Measurements from ENCODE around the gene C12orf56.

C12orf56 gene, protein sequence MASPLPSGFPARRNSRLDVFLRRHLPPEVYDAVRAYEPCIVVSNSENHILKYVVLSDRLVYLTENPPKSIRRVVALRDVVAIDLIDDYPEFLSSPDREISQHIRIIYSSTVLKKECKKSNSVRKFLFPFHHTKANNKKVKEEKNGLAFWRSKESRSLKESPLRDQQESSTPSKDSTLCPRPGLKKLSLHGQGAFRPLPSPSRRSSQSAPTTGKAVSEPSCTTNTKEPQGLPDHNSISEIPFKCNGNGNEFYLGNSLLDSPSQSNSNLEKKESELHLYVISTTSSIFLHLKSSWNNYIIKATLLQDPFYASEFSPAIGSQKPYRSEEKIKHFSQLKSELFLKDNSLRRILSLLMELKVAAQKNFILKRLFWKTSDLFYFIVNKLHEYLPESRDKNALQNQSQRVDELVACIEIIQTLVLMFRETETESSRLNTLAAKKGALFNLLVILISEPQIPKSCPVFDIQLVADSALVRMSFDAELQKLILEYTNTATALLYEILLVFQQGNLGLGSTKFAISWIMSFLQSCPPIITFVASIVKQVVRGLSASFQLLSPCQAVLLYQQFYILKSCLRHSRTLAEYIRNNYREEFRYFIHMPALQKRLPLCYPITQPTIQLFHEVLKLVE

DNA sequence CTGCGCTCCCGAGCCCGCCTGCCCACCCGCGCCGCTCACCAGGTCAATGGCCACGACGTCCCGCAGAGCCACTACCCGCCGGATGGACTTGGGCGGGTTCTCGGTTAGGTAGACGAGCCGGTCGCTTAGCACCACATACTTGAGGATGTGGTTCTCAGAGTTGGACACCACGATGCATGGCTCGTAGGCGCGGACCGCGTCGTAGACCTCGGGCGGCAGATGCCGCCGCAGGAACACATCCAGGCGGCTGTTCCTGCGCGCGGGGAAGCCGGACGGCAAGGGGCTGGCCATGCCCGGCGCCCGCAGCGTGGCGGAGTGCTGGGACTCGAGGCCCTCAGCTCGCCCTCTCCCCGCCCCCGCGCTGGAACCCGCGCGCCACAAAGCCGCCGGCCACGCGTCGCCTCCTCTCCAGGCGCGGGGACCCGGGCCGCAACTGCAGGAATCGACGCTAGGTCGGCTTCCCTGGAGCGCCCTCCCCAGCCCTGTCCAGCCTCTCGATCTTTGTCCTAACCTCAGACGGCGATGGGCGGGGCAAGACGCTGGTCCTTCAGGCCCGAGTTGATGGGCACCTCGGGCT is at the start of gene C12orf56:
C12orf56 (minus strand) TSS at position 484 of the 577 bp plus-strand sequence; CDS start at position 291, 193 bp downstream.
- DNase-seq (ENCODE audit: low read depth), result no peak

DNA sequence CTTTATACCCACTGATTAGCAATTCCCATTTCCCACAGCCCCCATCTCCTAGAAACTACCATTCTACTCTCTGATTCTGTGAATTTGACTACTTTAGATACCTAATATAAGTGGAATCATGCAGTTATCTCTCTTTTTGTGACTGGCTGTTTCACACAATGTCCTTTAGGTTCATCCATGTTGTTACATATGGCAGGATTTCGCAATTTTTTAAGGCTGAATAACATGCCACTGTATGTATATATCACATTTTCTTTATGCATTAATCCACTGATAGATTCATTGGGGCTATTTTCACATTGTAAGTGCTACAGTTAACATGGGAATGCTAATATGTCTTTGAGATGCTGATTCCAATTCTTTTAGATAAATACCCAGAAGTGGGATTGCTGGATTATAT is 49.5 kb upstream of the C12orf56 start:
- DNase-seq (ENCODE audit: low read depth), result no peak

GRCh38 chr12:64433915-64434314 is 43.4 kb upstream of the C12orf56 start:
- DNase-seq (ENCODE audit: low read depth), result no peak

GRCh38 chr12:64431791-64432190 is 41.2 kb upstream of the C12orf56 start:
- DNase-seq (ENCODE audit: low read depth), result no peak

- DNase-seq (ENCODE audit: low read depth), result no peak
Observed at GRCh38 chr12:64430886-64431285, 40.3 kb upstream of the C12orf56 start.

GRCh38 chr12:64428956-64429355 is 38.4 kb upstream of the C12orf56 start:
- DNase-seq (ENCODE audit: low read depth), result no peak

GRCh38 chr12:64427988-64428387 is 37.4 kb upstream of the C12orf56 start:
- no peak for DNase-seq (ENCODE audit: low read depth)

- no peak for DNase-seq (ENCODE audit: low read depth)
Observed at GRCh38 chr12:64419696-64420095, 29.1 kb upstream of the C12orf56 start.

DNA sequence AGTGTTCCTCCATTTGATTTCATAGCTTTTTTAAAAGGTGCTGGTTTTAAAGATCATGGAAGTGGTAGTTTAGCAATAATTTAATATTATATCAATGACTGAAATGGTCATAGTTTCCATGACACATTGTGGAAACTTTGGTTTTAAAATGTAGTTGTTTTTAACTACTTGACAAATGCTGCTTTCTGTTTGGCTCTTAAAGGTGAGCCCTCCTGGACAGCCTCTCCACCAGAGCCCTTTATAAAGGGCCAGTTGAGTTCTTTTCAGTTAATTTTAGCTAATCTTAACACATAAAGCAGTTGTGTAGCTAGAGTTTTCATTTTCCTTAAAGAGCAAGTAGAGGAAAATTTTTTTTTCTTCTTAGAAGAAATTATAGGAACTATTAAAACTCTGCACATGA is 27.7 kb upstream of the C12orf56 start:
- no peak for DNase-seq (ENCODE audit: low read depth)

DNA sequence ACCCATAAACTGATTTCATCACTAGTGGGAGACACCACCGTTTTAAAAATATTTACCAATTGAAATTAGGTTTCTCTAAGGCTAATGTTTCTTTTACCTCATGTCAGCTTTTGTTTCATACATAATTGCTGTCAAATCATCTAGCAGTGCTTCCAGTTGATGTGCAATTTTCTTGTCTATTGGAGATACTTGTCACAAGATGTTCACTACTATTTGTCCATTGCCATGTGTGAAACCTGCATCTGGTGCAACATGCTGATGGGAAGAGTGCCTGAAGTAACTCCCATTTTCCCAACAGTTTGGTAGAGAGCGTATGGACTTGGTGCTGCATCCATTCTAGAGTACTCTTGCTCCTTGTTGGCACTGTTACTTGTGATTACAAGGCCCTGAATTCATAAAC is 23.3 kb upstream of the C12orf56 start:
- DNase-seq (ENCODE audit: low read depth), result no peak

GRCh38 chr12:64412459-64412858 is 21.9 kb upstream of the C12orf56 start:
- DNase-seq (ENCODE audit: low read depth), result no peak

GRCh38 chr12:64411427-64411826 is 20.9 kb upstream of the C12orf56 start:
- DNase-seq (ENCODE audit: low read depth), result no peak

- DNase-seq (ENCODE audit: low read depth), result no peak
Observed at GRCh38 chr12:64407342-64408223, 17.0 kb upstream of the C12orf56 start.

- DNase-seq (ENCODE audit: low read depth), result peak; percentile 69
Observed at GRCh38 chr12:64404470-64405256, 14.1 kb upstream of the C12orf56 start.

DNA sequence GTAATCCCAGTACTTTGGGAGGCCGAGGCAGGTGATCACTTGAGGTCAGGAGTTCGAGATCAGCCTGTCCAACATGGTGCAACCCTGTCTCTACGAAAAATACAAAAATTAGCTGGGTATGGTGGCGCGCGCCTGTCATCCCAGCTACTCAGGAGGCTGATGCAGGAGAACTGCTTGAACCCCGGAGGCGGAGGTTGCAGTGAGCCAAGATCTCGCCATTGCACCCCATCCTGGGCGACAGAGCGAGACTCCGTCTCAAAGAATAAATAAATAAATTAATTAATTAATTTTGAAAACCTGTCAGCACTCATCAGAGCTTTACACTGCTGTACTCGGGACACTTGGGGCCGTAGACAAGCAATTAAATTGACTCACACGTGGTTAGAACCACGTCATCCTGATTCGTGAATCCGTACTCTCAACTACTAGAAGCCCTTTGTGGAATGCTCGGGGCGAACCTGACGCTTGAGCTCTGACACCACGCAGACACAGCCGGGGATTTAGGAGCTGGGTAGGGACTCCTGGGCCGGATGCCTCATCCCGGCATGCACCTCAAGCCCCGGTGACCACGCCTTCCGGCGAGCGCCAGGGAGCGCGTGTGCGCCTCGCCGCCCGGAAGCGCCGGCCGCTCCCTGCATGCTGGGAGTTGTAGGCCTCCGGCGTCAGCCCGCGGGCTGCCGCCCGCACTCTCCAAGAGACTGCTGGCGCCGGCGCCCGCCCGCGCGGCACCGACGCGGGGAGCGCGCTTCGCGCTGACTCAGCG is 13.3 kb upstream of the C12orf56 start, which contains the start of gene XPOT:
XPOT (plus strand) TSS at position 686 of the 763 bp plus-strand sequence. CDS start 5,644 bp downstream, outside the sequence.
- peak; percentile 92 for DNase-seq (ENCODE audit: low read depth)

DNA sequence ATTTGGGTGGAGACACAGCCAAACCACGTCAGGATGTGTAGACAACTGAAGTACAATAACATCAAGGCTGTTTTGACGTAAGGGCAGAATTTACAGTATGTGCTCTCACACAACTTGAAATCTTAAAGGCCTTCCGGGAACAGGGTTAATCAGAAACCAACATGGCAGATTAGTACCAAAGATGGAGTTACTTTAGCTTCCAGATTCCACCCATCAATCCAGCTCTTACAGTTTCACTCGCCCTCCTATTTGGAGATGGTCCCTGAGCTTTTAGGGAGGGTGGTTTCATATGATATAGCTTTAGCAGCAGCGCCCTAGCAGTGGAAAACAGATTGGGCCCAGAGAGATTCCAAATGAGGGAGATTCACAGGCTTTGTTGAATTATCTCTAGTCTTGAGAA is 11.6 kb upstream of the C12orf56 start:
- no peak for DNase-seq (ENCODE audit: low read depth)

DNA sequence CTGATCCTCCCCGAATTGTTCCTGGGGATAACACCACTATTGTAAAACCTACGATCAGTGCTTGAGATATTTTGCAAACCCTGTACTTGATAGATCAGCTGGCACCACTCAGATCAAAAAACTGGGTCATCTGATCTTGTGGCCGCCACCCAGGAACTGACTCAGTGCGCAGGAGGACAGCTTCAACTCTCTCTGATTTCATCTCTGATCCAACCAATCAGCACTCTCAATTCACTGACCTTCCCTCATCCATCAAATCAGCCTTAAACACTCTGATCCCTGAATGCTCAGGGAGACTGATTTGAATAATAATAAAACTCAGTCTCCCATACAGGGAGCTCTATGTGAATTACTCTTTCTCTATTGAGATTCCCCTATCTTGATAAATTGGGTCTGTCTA is 9.5 kb upstream of the C12orf56 start:
- DNase-seq (ENCODE audit: low read depth), result peak; percentile 36

DNA sequence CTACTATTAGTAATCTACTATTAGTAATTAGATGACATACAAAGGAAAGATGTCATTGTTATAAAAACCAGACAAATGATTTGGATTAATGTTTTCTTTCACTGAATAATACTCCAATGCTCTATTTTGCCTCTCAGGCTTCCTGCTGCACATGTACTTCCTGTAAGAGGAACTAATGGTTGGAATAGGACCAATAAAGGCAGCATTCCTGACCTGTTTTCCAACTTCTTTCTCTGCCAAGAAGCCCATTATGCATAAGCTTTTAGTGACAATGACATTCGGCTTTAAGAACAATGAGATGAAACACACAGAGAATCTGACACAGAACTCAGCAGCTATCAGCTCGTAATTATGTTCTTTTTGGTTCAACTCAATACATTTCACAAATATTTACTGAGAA is 5.2 kb upstream of the C12orf56 start:
- no peak for DNase-seq (ENCODE audit: low read depth)

- DNase-seq (ENCODE audit: low read depth), result no peak
Observed at GRCh38 chr12:64392221-64392620, 1.7 kb upstream of the C12orf56 start.

GRCh38 chr12:64389154-64389553 is 1.4 kb downstream of the C12orf56 start:
- DNase-seq (ENCODE audit: low read depth), result no peak

Data from activated T-helper 9 cell treated with anti-CD3 and anti-CD28 coated beads, Interleukin-2, amount 50 U/mL, for 16 hours (primary cell).